Fibroblast of skin of scalp (primary cell): ENCODE data around the gene TNFRSF13B.
"Not testable (repeated sequence)": the region's sequence is repeated elsewhere in the genome, so short reads cannot be mapped to it uniquely, and the experiment has no call there.

Source experiments
- DNase-seq: peaks from one replicate; pipeline ENCODE4 v3.0.0-alpha.2; 2013

TNFRSF13B gene

DNA sequence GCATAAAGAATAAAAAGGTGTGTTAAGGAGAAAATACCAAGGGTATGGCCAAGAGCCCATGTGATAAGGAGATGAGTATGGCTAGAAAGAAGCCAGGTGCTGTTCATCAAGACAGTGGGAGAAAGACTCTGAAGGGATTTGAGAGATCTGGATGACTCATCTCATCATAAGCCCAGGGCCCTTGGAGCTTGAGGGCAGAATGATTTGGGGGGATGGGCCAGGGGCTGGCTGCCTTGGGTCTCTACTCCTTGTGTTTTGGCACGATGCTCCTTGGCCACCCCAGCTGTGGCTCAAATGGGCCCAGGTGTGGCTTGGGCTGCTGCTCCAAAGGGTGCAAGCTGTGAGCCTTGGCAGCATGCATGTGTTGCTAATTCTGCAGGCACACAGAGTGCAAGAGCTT, 14.5 kb upstream of the TNFRSF13B start:
- peak; percentile 52 for DNase-seq

DNA sequence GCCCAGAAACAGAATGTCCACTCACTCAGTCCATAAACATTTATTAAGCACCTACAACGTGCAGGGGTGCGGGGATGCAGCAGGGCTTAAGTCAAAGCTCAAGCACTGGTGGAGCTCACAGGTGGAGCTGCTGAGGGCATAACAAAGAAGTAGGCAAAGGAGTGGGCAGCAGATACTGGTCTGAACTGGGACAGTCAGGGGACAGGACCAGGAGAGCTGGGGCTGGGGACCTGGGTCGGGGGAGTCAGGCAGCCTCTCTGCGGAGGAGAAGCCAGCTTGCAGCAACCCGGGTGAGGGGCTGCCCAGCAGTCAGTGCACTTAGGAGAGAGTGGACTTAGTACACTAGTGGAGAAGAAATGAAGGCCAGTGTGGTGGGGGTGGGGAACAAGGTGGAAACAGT, 10.0 kb upstream of the TNFRSF13B start:
- DNase-seq = no peak

DNA sequence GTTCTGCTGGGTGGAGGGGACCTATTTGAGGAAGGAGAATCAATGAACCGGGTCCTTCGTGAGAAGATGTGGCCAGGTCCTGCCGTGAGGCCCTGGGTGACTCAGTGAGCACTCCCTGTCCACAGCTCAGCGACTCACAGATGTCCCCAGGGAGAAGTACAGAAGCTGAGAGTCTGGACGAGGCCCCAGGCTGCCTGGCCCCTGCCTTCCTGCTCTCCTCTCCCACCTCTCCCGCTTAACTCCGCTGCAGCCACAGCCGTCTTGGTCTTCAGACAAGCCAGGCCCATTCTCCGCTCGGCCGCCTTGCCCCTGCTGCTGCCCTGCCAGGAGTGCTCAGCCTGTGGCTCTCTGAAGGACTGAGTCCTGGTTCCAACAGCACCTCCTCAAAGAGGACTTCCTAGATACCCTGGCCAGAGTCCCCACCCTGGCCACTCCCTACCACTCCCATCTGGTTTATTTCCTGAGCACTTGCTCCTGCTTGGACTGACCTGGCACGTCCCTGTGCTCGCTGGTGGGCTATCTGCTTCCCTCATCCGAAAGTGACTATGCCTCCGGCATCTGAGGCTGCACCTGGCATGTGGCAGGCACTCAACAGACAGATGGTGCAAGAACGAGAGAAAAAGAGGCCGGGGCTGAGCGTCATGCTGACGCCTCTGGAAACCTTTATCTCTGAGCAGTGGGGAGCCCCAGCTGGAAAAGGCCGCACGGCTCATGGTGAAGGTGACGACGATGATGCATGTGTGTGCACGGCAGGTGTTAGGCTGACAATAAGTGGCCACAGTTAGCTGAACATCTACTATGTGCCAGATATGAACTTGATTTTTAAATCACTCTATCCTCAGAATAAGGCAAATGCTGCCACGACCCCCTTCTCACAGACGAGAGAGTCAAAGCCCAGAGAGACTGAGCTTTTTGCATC, 9.2 kb upstream of the TNFRSF13B start:
- DNase-seq = peak; percentile 68

DNA sequence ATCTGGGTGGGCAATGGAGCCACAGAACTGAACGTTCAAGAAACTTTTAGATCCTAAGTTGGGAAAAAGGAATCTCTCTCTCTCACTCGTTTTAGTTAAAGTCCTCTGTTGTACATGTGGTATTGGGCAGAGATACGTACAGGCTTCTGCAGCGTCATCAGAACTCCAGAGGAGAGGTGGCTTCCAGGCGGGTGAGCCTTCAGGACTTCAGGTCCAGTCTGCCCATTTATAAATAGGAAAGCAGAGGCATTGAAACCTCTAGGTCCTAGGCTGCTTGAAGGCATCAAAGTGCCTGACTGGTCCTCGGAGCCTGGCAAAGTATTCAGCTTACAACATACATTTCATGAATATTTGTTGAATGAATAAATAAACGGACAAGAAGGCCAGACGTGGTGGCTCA, 8.1 kb upstream of the TNFRSF13B start:
- no peak for DNase-seq

DNA sequence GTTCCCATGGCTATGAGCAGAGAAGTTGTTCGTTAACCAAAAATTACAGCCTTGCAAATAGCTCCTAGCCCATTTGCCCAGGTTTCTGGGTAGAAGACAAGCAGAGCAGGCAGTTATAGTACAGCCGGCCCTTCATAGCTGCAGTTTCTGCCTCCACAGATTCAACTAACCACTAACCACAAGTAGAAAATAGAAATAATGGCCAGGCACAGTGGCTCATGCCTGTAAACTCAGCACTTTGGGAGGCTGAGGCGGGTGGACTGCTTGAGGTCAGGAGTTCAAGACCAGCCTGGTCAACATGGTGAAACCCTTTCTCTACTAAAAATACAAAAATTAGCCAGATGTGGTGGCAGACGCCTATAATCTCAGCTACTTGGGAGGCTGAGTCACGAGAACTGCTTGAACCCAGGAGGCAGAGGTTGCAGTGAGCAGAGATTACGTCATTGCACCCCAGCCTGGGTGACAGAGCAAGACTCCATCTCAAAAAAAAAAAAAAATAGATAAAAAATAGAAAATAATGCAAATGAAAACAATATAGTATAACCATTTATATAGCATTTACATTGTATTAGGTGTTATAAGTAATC, 7.4 kb upstream of the TNFRSF13B start:
- DNase-seq = not testable (repeated sequence)

DNA sequence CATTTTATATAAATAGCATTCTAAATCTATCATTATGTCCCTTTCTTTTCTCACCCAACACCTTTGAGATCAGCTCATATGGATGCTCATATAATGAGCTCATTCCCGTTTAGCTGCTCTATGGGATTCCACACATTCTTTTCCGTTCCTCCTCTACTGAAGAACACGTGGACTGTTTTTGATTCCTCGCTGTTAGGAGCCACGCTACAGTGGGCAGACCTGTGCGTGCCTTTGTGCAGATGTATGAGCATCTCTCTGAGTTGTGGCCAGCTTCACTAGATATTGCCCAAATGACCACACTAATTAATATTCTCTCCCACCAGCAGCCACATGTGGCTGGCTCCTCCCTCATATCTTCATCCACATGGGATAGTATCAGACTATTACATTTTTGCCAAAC, 6.0 kb upstream of the TNFRSF13B start:
- peak; percentile 81 for DNase-seq

DNA sequence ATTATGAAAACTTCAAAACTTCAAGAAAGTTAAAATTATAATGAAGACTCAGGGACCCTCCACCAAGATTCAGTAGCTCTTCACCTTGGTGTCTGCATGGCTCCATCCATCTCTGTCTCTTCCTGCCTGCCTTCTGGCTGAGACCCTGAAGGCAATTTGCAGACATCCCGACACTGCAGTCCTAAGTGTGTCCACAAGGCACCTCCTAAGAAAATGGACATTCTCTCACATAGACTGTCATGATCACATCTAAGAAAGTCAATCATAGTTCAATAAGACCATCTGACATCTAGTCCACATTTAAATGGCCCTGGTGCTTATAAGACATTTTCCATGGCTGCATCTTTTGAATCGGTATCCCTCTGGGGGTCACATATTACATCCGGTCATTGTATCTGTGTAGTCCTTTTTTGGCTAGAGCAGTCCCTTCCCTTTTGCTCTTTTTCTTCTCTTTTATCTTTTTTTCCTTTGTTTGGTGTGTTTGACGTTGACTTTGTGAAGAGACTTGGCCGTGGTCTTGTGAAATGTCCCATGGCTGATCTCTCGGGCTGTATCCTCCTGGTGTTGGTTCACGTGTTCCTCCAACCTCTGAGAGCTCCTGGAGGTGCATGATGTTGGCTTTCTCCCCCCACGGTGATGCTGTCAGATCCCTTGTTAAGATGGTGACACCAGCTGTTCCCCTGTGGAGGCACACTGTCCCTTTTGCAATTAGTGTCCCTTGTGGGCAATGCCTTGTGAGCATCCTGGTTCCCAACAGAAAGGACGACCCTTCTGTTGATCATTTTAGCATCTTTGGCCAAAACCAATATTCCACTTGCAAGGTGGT, 5.0 kb upstream of the TNFRSF13B start:
- DNase-seq = no peak

DNA sequence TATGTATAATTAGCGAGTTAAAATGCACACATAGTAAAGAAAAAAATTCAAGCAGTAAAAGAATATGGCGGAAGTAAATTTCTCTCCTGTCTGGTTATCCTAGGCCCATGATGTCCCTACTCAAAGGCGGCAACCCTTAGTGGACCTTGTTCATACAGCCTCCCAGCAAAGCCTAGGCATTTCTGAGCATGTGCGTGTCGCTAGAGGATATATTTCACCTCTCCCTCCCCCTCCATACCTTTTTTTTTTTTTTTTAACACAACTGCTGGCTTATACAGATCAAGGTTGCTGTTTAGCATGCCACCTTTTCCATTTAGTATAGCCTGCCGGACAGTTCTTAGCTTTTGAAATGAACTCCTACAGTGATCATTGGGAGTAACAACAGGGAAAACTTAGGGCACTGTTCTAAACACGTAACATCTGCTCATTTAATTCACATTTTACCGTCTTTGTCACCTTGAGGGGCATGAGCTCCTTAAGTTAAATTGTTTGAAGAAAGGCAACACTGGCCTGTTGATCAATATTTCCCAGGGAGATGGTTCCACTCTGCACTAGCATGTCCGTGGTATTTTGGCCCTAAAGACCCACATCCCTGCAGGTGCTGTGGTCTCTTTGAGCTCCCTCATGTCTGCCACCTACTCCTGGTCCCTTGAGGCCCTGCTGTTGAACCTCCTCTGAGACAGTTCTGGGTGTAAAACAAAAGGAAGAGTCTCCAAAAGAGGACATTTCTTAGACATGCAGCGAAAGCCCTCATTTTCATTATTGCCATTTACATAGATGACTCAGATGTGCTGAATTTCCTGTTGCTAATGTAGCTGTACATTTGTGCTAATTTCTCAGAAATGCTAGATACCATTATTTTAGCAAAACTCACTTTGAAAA, 4.1 kb upstream of the TNFRSF13B start:
- DNase-seq = peak; percentile 32

DNA sequence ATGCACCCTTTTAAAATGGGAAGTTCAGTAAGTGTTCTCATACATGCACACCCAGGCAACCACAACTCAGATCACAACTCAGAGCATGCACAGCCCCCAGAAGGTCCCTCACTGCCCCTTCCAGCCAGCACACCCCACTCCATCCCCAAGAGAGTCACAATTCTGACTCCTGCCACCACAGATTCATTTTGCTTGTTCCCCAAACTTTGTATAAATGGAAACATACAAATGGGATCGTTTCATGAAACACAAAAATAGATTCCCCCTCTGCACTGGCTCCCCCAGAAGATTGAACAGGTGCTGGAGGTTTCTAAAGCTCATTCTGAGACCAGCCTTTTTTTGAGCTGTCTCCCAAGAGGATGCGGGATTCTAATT, 3.3 kb upstream of the TNFRSF13B start:
- DNase-seq = no peak

DNA sequence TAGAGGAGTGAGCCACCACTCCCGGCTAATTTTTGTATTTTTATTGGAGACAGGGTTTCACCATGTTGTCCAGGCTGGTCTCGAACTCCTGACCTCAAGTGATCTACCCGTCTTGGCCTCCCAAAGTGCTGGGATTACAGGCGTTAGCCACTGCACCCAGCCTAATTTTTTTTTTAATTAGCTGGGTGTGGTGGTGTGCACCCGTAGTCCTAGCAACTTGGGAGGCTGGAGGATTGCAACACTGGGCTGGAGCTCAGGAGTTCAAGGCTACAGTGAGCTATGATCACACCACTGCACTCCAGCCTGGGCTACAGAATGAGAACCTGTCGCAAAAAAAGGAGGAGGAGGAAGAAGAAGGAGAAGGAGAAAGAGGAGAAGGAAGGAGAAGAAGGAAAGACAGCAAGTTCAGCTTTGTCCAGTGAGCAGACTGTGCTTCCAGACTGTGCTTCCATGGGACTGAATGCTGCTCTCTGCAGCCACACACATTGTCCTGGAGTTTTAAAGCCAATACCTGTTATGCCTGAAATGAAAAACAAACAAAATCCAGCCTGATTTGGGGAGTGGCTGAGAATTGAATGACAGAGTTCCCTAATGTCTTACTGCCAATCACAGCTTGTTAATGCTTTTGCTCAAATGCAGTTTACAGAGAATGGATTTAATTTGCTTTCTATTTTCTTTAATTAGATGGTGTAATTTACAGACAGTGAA, 2.8 kb upstream of the TNFRSF13B start:
- no peak for DNase-seq

DNA sequence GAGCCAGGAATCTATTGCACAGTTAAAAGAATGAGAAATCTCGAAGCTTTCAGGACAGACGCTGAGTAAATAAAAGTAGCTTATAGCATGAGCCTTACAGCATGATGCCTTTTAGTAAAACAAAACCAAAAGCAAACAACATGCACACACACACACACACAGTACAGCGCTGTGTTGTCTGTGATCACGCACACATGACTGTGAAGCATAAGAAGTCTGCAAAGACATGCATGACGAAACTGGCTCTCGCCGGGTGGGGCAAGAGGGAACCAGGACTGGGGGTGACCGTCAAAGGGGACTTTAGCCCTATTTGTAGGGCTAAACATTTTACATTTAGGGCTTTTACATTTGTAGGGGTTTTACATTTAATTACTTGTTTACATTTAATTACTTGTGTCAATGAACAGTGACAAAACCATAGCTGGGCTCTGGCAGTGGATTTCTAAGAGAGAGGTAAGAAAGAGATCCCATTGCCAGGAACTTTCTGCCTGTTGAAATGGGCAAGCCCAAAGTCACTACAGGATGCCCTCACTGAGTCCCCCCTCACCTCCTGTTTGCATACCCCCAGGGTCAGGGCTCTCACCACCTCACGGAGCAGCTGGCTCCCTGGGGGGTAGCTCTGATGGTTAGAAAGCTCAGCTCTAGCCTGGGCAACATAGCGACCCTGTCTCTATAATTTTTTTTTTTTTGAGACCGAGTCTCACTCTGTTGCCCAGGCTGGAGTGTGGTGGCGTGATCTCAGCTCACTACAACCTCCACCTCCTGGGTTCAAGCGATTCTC, 2.0 kb upstream of the TNFRSF13B start:
- DNase-seq = no peak

DNA sequence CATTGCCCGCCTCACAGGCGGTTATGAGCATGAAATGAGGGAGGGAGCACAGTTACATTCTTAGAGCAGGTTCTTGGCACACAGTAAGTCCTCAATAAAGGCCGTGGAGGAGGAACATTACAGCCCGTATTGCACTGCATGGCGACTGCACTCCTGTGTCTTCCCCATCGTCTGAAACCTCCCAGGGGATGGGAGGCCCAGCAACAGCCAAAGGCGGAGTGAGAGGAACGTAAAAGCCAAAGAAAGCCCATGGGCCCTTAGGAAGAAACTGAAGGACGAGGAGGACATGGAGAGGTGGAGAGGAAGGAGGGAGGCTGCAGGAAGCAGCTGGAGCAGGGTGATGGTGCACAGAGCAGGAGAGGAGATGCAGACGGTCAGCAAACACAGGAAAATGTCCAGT, 1.1 kb upstream of the TNFRSF13B start:
- DNase-seq = not testable (repeated sequence)

DNA sequence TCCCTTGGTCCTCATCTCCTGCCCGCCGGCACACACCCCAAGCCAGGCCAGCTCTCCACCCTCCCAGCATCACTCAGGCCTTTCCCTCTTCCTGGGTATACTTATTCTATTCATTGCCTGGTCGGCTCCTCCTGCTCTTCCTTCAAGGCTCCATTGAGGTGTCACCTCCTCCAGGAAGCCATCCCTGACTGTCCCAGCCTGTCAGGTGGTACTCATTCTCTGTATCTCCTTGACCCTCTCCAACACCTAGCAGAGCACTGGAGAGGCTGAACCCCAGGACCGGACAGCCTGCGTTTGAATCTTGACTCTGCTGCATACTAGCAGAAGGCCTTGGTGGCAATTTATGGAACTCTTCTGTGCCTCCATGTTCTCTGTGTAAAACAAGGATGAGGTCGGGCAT, 428 bp upstream of the TNFRSF13B start:
- no peak for DNase-seq

DNA sequence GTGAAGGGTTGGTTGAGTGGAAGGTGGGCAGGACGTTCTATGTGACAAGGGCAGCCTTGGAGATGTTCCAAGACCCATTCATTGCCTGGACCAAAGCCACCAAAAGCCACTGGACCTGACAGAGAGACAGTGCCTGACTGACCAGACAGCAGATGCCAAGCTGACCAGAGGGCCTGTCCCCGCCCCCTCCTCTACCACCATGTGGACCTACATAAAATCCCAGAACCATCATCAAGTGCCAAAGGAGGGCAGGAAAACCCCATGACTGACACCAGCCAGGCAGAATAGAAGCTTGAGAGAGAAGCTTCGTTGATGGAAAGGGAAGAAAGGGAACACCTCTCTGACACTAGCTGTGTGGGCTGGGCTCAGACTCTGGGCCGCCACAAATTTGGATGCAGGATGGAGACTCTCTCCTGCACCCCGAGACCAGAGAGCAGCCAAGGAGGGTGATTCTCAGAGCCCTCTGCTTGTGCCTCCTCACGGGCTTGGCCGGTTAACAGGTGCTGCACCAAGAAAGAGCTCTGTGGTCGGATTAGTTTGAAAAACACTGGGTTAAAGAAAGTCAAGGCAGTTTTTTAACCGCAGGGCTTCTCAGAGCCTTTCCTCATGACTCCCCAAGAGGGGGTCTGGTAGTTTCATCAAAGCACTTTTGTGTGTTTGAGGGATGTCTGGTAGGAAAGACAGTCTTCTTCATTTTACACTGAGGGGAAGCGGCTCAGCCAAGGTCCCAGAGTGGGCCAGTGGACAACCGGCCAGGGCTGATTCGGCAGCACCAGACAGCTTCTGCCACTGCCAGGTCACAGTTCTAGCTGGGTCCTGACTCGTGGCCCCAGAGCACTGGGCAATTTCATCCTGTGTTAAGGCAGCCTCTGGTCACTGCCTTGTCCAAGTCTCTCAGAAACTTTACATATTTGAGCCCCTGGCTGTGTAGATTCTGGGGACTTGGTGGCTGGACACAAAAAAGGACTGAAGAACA, 1.7 kb downstream of the TNFRSF13B start:
- DNase-seq = no peak

DNA sequence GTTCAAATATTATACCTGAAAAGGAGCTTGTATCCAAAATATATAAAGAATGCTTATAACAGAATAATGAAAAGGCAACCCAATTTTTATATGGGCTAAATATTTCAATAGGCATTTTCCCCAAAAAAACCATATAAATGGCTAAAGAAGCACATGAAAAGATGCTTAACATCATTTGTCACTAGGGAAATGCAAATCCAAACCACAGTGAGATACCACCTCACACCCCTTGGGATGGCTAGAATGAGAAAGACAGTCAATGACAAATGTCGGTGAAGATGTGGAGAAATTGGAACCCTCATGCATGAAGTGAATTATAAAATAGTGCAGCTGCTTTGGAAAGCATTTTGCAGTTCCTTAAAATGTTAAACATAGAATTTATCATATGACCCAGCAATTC, 3.1 kb downstream of the TNFRSF13B start:
- DNase-seq = no peak

DNA sequence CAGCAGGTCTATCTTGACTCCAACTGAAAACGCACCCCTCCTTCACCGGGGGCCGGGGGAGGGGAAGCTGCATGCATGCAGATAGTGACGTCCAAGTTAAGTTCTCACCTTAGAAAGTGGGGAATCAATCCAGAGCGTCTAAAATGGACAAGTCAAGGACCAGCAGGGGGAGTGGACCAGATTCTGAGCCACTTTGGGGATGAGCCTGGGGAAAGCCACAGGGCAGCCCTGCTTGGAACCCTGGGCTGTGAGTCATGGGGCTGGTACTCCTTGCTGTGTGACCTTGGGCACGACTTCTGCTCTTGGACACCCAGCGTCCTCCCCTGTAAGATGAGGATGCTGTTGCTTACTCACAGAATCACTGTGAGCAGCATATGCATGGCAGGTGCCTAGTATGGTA, 9.1 kb downstream of the TNFRSF13B start:
- DNase-seq = no peak

DNA sequence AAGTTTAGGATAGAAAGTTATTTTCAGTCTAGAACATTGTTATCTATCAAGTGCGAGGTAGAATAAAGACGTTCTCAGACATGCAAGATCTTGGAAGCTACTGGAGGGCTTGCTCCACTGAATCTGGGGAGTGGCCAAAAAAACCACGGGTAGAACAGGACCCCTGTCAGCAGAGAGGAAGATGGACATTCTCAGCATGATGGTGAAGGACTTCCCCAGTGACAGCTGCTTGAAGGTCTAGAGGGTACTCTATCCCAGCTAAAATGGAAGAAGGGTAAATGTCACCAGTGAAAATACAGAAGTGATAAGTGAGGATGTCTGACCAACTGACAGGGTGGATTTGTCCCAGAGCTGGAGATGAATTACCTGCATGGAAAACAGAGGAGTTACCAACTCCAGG, 10.1 kb downstream of the TNFRSF13B start:
- no peak for DNase-seq

DNA sequence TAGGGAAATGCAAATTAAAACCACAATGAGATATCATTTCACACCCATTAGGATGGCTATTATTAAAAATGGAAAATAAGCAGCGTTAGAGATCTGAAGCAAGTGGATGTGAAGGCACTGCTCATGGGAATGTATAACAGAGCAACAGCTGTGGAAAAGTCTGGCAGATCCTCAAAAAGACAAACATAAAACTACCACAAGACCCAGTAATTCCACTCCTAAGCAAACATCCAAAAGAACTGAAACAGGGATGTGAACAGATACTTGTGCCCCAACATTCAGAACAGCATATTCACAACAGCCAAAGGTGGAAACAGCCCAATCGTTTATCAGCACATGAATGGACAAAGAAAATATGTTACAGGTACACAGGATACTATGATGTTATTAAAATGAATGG, 10.9 kb downstream of the TNFRSF13B start:
- not testable (repeated sequence) for DNase-seq

DNA sequence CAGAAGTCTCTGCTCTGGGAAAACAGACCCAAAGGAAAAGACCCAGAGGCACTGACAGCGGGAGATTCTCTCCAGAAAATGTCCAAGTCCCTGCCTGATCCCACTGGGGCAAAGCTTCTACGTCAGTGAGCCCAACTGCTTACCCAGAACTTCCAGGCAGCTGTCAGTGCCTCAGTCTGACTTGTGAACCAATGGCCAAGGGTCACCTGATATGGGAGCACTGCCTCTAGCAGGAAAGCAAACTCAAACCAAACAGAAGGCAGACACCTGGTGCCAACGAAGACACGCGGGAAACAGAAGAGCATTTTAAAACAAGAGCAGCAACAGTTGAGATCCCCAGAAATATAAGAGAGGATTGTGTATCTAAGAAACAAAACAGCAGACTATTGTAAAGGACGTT, 16.9 kb downstream of the TNFRSF13B start:
- DNase-seq = not testable (repeated sequence)

DNA sequence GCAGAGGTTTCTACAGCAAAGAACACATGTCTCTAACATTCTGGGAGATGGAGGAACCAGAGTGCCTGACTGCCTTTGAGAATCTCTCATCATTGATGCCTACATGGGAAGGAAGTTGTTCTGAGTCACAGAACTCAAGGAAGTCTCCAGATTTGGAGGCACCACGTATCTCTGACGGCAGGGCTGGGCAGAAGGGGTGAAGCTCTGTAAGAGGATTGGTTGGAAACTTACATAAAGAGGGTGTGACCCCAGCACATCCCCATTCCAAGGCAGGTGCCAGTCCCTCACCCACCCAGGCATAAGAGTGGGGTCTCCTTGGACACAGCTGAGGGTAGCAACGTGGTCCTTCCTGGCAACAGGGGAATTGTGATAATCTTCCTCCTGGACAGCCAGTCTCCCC, 17.4 kb downstream of the TNFRSF13B start:
- DNase-seq = no peak
